Choroid plexus epithelial cell (primary cell): ENCODE data around the gene BCL3.

Experiments used
- DNase-seq: peaks from one replicate; pipeline ENCODE4 v3.0.0-alpha.2; 2010; ENCODE audit warnings: low read depth
- H3K4me3 ChIP-seq: 2 replicates; pipeline ENCODE4 v1.5.1; 2011; ENCODE audit warnings: low read depth, mild to moderate bottlenecking, control low read depth, low read length, moderate library complexity
- CTCF ChIP-seq: conservative IDR thresholded peaks from 2 replicates; pipeline ENCODE4 v1.5.1; 2011; ENCODE audit warnings: low read depth, mild to moderate bottlenecking, control low read depth, inconsistent platforms, low read length, moderate library complexity

Gene BCL3

GRCh38 chr19:44737238-44738071 is 11.1 kb upstream of the BCL3 start:
- no peak for TF ChIP-seq CTCF
- DNase-seq = peak; percentile 59
- no peak overlapping the region for H3K4me3 ChIP-seq

GRCh38 chr19:44738136-44738535 is 10.4 kb upstream of the BCL3 start:
- TF ChIP-seq CTCF = no peak
- DNase-seq = no peak
- no peak overlapping the region for H3K4me3 ChIP-seq

GRCh38 chr19:44738603-44739558 is 9.6 kb upstream of the BCL3 start:
- no peak overlapping the region for H3K4me3 ChIP-seq
- no peak for TF ChIP-seq CTCF
- DNase-seq = no peak

- DNase-seq = no peak
- no peak overlapping the region for H3K4me3 ChIP-seq
- TF ChIP-seq CTCF = peak; percentile 42
Measured at GRCh38 chr19:44740351-44740824, 8.1 kb upstream of the BCL3 start.

GRCh38 chr19:44741258-44741731 is 7.2 kb upstream of the BCL3 start:
- TF ChIP-seq CTCF = no peak
- no peak for DNase-seq
- no peak overlapping the region for H3K4me3 ChIP-seq

- DNase-seq = peak; percentile 98
- H3K4me3 ChIP-seq = no peak overlapping the region
- TF ChIP-seq CTCF = no peak
Measured at GRCh38 chr19:44741841-44742329, 6.6 kb upstream of the BCL3 start.
